Measurements from ENCODE around the gene NELFE.
"Not testable (repeated sequence)": the region's sequence is repeated elsewhere in the genome, so short reads cannot be mapped to it uniquely, and the experiment has no call there.

Gene NELFE

DNA sequence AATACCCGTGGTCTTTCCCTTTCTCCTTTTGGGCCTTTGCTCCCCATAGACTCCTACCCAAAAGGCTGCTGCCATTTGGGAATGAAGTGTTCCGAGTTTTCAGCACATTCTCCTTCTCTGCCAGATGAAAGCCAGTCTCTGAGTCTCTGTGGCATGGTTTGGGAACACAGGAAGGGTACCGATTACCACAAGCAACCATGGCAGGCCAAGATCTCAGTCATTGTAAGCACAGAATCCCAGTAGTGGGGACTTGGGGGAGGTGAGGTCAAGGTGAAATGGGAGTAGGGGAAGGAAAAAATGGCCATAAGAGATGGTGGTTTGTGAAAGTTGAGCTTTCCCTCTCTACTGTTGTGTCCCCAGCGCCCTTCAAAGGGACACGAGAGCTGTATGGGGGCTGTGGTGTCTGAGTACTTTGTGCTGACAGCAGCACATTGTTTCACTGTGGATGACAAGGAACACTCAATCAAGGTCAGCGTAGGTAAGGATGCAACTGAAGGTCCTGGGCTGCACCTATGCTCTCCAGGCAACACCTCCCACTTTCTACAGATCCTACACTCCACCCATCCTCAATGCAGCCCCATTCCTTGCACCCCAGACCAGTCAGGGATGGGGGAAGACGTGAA, 8.7 kb downstream of the NELFE start:
- no peak for DNase-seq (ENCODE audit: low read depth in 2 of 2)

DNA sequence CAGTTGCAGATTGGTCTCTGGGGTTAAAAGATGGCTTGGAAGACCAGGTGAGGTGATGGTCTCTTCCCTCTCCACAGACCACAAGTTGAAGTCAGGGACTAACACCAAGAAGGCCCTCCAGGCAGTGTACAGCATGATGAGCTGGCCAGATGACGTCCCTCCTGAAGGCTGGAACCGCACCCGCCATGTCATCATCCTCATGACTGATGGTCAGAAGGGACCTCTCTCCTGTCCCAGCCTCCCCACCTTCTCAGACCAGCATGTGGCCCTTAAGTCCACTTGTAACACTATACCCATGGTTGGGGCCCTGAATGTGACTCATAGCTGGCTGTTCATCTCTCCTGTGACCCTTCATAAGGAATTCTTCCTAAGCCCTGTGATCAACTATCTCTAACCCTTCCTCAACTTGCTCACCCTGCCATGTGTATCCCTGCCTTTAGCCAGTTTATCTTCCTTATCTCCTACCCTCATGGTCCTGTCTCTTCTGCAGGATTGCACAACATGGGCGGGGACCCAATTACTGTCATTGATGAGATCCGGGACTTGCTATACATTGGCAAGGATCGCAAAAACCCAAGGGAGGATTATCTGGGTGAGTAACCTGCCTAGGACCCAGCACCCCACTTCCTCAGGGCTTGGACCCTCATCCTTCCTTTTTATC, 9.9 kb downstream of the NELFE start:
- DNase-seq (ENCODE audit: low read depth in 2 of 2): no peak

DNA sequence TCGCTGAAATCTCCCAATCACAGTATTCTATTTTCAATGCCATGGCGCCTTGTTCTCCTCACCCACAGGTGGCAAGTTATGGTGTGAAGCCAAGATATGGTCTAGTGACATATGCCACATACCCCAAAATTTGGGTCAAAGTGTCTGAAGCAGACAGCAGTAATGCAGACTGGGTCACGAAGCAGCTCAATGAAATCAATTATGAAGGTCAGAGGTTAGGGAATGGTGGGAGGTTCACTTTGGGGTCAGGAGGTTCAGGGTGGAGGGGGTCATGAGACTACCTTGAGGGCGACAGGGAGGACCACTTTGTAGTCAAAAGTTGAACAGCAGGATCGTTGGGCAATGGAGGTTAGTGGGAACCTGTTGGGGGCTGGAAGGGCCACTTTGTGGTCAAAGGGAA, 10.5 kb downstream of the NELFE start:
- DNase-seq (ENCODE audit: low read depth in 2 of 2): no peak

DNA sequence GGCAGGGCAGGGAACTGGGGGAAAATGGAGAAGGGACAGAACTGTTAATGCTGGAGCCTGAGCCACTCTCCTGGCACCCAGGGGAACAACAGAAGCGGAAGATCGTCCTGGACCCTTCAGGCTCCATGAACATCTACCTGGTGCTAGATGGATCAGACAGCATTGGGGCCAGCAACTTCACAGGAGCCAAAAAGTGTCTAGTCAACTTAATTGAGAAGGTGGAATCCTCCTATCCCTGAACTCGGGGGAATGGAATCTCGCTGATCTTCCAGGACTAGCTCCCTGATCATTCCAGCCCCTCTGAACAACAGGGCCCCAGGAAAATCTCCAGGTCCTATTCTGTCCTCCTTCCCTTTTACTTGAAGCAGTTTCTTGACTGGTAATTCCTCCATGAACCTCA, 10.9 kb downstream of the NELFE start:
- no peak for DNase-seq (ENCODE audit: low read depth in 2 of 2)

DNA sequence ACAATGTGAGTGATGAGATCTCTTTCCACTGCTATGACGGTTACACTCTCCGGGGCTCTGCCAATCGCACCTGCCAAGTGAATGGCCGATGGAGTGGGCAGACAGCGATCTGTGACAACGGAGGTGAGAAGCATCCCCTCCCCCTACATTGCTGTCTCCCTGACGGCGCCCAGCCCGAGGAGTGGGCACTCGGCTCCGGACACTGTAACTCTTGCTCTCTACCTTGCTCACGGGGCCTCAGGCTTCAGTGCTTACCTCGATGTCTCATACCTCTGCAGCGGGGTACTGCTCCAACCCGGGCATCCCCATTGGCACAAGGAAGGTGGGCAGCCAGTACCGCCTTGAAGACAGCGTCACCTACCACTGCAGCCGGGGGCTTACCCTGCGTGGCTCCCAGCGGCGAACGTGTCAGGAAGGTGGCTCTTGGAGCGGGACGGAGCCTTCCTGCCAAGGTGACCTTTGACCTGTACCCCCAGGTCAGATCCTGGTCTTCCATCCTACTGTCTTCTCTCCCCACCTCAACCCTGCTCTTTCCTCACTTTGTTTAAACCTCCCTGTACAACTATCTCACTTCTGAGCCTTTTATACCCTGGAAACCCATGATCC, 11.6 kb downstream of the NELFE start:
- no peak for DNase-seq (ENCODE audit: low read depth in 2 of 2)

DNA sequence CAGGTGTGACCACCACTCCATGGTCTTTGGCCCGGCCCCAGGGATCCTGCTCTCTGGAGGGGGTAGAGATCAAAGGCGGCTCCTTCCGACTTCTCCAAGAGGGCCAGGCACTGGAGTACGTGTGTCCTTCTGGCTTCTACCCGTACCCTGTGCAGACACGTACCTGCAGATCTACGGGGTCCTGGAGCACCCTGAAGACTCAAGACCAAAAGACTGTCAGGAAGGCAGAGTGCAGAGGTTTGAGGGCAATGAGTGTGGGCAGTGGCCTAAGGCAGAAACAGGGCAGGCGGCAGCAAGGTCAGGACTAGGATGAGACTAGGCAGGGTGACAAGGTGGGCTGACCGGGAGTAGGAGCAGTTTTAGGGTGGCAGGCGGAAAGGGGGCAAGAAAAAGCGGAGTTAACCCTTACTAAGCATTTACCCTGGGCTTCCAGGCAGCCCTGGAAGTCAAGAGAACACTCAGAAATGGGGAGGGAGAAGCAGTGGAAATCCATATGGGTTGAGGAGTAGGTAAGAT, 12.3 kb downstream of the NELFE start:
- no peak for DNase-seq (ENCODE audit: low read depth in 2 of 2)

DNA sequence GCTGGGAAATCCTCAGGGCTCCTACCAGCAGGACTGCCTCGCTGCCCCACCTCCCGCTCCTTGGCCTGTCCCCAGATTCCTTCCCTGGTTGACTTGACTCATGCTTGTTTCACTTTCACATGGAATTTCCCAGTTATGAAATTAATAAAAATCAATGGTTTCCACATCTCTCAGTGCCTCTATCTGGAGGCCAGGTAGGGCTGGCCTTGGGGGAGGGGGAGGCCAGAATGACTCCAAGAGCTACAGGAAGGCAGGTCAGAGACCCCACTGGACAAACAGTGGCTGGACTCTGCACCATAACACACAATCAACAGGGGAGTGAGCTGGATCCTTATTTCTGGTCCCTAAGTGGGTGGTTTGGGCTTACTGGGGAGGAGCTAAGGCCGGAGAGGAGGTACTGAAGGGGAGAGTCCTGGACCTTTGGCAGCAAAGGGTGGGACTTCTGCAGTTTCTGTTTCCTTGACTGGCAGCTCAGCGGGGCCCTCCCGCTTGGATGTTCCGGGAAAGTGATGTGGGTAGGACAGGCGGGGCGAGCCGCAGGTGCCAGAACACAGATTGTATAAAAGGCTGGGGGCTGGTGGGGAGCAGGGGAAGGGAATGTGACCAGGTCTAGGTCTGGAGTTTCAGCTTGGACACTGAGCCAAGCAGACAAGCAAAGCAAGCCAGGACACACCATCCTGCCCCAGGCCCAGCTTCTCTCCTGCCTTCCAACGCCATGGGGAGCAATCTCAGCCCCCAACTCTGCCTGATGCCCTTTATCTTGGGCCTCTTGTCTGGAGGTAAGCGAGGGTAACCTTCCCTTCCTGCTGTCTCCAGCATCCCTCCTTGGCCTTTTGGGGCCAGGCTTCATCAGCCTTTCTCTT, 13.0 kb downstream of the NELFE start, which contains the start of gene CFB:
Gene CFB, plus strand, starts transcription at position 589 of the 863 bp plus-strand sequence. Its CDS starts 127 bp downstream, at position 716.
- peak; percentile 37 to 51 for DNase-seq (ENCODE audit: low read depth in 2 of 2)

DNA sequence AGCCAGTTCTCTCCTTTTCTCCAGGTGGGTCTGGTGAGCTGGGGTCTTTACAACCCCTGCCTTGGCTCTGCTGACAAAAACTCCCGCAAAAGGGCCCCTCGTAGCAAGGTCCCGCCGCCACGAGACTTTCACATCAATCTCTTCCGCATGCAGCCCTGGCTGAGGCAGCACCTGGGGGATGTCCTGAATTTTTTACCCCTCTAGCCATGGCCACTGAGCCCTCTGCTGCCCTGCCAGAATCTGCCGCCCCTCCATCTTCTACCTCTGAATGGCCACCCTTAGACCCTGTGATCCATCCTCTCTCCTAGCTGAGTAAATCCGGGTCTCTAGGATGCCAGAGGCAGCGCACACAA, 13.6 kb downstream of the NELFE start:
- DNase-seq (ENCODE audit: low read depth in 2 of 2): no peak

DNA sequence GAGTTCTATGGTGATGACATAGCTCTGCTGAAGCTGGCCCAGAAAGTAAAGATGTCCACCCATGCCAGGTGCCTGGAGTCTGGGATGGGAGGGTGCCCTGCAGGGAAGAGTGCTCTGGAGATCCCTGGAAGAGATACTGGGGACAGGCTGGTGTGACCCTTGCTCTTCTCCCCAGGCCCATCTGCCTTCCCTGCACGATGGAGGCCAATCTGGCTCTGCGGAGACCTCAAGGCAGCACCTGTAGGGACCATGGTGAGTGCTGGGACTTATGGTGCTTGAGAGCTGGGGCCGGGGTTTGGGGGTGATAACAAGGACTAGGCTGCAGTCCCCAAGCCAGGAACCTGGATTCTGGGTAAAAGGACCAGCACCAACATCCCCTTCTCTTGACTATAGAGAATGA, 15.0 kb downstream of the NELFE start:
- no peak for DNase-seq (ENCODE audit: low read depth in 2 of 2)

DNA sequence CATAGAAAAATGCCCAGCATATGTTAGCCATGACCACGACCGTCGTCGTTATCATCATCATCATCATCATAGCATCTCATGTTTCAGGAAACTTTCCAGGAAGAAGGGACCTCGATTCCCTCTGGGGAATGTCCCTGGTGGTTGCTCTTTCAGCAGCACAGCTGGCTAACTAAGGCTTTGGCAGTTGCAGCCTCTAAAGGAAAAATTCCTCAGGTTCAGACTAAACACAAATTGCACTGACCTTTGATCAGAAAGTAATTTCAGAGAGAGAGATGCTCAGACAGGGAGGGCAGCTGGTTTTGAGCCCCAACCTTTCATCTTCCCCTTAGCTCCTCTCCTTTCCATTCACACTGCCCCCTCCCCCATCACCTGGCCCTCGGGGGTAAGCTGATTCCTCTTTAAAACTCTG, 18.5 kb downstream of the NELFE start:
- no peak for DNase-seq (ENCODE audit: low read depth in 2 of 2)

DNA sequence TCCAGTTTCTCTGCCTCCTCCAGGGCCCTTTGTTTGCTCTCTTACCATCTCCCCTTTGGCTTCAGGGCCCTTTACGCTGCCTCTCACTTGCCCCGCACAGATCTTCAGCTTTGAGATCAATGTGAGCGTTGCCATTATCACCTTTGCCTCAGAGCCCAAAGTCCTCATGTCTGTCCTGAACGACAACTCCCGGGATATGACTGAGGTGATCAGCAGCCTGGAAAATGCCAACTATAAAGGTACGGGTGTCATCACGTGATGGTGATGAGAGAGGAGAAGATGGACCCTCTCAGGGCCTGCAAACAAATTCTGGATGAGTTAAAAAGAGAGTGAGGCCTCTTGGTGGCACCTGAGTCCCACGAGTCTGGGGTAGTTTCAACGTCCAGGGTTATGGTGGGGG, 22.9 kb downstream of the NELFE start:
- DNase-seq (ENCODE audit: low read depth in 2 of 2): no peak

DNA sequence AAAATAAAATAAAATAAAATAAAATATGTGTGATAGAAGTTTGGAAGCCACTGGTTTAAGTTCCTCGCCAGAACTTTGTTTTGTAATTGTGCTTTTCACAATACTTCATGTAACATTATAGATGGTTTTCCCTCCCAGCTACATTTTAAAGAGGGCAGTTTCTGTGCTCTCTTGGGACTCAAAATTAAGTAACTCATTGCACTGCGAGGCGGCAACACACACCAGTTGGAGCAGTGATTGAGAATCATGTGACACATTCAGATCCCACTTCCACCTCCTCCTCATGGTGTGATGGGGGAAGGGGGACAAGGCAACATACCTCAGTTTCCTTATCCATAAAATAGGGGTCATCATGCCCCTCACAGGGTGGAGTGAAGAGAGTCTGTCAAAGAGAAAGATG, 23.8 kb downstream of the NELFE start:
- DNase-seq (ENCODE audit: low read depth in 2 of 2): no peak

DNA sequence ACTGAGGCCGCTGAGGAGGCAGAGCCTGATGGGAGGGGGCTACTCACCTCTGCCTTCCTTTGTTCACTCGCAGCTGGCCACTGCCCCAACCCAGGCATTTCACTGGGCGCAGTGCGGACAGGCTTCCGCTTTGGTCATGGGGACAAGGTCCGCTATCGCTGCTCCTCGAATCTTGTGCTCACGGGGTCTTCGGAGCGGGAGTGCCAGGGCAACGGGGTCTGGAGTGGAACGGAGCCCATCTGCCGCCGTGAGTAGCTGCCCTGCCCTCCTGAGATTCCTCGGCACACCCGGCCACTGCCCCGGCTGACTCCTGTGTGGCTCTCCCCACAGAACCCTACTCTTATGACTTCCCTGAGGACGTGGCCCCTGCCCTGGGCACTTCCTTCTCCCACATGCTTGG, 25.2 kb downstream of the NELFE start:
- DNase-seq (ENCODE audit: low read depth in 2 of 2): no peak

DNA sequence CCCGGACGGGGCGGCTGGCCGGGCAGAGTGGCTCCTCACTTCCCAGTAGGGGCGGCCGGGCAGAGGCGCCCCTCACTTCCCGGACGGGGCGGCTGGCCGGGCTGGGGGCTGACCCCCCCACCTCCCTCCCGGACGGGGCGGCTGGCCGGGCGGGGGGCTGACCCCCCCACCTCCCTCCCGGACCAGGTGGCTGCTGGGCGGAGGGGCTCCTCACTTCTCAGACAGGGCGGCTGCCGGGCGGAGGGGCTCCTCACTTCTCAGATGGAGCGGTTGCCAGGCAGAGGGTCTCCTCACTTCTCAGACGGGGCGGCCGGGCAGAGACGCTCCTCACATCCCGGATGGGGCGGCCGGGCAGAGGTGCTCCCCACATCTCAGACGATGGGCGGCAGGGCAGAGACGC, 26.6 kb downstream of the NELFE start:
- DNase-seq (ENCODE audit: low read depth in 2 of 2): not testable (repeated sequence)

DNA sequence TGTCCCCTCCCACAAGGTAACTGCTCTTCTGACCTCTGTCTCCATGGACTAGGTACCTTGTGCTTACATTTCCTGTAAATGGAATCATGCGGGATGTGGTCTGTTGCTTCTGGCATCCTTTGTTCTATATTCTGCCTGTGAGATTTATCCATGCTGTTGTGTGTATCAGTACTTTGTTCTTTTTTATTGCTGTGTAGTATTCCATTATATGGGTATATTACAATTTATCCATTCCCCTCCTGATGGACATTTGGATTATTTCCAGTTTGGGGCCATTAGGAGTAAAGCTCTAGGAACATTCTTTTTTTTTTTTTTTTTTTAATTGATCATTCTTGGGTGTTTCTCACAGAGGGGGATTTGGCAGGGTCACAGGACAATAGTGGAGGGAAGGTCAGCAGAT, 27.8 kb downstream of the NELFE start:
- DNase-seq (ENCODE audit: low read depth in 2 of 2): no peak

DNA sequence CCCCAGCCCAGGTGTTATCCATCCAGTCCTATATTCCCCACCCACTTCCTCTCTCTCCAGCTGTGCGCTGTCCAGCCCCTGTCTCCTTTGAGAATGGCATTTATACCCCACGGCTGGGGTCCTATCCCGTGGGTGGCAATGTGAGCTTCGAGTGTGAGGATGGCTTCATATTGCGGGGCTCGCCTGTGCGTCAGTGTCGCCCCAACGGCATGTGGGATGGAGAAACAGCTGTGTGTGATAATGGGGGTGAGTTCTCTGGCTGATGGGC, 30.2 kb downstream of the NELFE start:
- no peak for DNase-seq (ENCODE audit: low read depth in 2 of 2)

DNA sequence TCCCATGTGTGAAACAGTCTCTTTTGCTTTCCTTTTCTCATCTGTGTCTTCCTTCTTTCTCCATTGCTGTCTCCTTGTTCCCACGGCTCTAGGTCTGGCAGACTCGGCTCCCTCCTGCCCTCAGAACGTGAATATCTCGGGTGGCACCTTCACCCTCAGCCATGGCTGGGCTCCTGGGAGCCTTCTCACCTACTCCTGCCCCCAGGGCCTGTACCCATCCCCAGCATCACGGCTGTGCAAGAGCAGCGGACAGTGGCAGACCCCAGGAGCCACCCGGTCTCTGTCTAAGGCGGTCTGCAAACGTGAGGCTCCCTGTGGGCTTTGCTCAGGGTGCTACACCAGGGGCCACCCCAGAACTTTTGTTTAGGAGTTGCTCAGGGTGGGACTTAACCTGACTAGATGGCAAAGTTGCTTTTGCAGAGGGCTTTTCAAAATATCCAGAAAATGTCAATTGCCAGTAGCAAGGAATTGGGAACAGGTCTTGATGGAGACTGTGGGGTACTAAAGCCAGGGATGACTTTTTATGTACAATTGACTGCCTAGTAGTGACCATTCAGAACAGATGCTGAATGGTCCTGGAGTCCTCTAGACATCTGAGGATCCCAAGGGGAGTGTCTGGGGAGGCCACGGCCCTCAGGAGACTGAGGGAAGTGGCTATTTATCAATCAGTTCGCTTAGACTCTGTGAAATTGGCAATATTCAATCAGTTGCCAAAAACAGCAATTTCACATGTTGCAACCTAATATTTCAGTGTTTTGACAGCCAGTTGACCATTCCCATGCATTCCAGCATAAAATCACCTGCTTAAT, 30.7 kb downstream of the NELFE start:
- DNase-seq (ENCODE audit: low read depth in 2 of 2): no peak

DNA sequence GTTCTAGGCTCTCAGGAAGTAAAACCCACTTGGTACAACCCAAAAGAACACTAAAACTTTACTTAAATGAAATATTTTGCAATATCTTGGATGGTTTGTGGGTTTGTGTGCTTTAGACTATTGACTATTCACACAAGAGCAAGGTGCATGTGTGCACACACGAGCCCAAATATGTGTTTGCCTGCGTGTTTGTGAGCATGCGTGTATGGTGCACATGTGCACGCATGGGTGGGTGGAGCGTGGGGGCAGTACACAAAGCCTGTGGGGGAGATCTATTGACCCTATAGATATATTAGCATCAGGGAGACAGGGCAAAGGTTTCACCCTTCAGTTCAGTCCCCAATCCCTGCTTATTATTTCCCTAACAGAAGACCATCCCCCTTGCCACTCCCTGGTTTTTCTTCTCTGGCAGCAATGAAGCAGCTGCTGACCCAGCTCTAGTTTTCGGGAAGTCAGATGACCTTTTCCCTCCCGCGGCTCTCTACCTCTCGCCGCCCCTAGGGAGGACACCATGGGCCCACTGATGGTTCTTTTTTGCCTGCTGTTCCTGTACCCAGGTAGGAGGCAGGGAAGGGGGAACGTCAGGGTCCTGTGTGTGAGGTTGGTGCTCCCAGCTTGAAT, 31.4 kb downstream of the NELFE start, which contains the start of gene C2:
Gene C2, plus strand, starts transcription at position 476 of the 621 bp plus-strand sequence. Its CDS starts 36 bp downstream, at position 512.
- no peak for DNase-seq (ENCODE audit: low read depth in 2 of 2)

DNA sequence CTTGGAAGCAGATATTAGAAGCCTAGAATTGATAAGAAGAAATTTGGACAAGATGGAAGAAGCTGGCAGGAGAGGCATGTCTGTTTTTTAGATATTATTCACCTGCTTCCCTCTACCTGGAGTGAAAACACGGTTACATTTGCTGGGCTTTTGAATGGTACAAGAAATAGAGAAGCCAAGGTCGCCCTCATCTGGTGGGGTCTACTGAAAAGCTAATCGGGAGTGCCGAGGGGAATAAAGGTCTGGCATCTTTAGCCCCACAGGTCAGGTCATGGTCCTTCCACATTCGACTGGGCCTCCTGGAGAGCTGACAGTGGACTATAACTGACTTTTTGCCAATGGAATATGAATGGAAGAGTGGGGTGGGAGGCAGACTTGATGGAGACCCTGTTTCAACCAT, 35.8 kb downstream of the NELFE start:
- DNase-seq (ENCODE audit: low read depth in 2 of 2): no peak

DNA sequence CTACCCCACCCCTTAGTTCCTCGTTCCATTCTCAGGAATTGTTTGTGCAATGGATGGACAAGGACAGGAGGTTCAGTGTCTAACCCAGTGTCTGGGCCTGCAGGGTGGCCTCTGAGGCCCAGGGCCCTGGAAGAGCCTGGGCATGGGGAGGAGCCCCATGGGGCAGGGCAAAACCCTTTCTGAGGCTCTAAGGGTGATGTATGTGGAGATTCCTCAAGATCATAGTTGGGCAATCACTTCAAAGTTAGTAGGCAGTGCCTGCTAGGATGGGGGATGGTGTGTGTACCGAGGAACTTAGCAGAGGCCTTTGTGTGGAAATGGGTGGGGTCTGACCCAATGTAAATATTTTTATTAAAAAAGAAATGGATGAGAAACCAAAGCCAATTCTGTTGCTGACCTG, 38.0 kb downstream of the NELFE start:
- DNase-seq (ENCODE audit: low read depth in 2 of 2): no peak
